GM21619 (cell line): ENCODE results near the gene KSR1.
"Not testable (repeated sequence)": the region's sequence is repeated elsewhere in the genome, so short reads cannot be mapped to it uniquely, and the experiment has no call there.

ENCODE experiments used
- ATAC-seq: cut with Tn5 transposase; IDR thresholded peaks from one replicate; pipeline ENCODE4 v1.9.1; 2021; ENCODE audit not compliant: unreplicated experiment

The KSR1 gene

DNA sequence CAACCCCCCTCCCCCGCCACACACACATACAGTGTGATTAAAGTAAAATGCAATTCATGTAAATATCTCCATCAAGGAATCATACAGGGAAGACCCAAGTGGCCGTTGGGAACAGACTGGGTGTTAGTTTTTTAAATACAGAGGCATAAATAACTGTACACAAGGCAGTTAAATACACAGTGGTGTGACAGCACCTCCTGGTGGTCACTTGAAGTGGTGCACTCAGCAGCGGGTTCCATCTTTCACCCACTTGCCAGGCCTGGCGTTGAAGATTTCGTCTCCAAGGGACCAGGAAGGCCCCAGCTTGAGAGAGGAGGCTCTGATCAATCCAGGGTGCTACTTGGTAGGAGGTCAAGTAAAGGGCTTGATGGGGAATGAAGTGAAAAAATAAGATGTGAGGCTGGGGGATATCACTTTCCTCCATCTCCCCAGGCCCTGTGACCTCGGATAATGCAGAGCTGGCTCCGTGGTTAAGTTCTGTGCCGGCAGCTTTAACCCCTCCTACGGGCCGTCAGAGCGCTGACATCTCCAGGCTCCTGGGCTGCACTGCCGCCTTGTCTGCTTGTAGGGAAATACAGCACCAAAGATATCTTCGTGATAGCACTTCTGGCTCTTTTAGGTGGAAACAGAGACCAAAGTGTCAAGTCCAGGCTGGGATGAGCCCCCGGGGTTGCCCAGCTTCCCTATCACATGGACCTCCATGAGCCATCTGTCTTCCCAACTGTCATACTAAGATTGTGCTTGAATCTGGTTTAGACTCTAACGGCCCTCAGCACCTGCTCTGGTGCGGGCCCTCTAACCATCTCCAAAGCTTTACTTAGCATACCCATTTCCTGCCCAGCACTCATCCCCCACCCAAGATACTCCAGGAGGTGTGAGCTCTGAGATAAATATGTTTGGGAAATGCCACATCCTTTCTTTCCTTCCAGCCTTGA lies 195.4 kb downstream of the KSR1 start:
- ATAC-seq: no peak

DNA sequence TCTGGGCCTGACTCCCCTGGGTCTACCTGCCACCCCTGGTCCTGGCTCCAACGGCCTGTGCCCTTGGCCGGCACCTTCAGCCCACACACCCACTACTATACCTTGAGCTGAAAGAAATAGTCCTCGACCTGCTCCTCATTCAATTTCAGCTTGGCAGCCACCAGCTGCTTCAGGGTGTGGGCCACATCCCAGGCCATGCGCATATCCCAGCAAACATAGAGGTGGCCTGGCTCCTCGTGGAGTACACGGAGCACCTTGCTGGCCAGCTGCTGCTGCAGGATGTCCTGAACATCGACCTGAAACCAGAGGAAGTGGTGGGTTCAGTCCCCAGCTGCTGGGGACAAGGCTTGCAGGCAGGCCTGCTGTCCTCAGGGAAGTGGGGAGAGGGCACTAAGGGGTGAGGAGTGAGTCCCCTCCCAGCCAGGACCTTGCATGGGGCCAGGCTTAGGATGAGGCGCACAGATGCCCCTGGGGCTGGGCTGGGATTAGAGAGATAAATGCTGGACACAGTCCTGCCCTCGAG lies 197.3 kb downstream of the KSR1 start:
- ATAC-seq: not testable (repeated sequence)

DNA sequence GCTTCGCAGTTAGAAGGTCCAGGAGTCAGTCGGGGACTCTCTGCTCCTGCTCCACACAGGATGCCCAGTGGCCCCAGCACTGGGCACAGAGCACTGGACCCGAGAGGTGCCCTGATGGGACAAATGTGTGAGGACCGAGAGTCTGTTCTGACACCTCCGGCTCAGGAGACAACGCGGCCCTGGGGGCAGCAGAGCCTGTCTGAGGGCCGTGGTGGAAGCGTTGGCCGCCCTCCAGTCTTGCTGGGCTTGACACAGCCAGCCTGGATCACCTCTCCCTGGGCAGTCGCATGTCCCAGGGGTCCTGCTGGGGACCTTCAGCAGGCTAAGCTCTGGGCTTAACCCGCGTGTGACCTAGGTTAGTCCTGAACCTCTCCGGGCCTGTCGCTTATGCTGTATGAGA lies 197.9 kb downstream of the KSR1 start:
- ATAC-seq: no peak

DNA sequence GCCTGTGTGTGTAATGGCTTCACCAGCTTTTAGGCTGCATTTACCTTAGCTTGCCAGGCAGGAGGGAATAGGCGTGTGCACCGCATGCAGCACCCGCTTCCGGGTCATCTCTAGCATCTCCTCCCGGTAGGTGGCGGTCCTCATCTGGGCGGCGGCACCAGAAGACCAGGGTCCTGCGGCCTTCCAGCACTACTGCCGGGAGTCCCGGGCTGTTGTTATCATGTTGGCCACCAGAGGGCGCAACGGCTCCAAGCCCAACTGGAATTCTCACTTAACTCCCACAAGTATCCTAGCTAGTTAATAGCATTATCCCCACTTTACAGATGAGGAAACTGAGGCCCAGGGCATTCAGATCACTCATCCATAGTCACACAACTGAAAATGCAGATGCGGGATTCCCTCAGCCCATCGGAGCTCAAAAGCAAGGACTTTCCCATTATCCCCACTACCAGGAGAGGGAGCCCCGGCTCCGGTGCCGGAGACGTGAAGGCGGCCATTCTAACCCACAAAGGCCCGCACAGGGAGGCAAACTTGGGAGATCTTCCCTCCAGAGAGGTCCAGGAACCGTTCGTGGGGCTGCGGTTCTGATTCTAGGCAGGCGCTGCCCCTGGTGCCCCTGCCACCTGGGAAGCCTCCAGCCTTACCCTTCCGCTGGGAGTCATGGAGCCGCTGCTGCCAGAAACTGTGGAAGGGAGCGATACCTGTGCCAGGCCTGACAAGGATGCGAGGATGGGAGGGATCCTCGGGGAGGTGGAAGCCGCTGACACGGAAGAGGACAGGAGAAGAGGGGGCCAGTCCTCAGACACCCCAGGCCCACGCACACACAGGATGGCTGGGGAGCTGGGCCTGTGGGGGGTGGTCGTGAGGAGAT lies 198.6 kb downstream of the KSR1 start:
- peak; percentile 73 for ATAC-seq

DNA sequence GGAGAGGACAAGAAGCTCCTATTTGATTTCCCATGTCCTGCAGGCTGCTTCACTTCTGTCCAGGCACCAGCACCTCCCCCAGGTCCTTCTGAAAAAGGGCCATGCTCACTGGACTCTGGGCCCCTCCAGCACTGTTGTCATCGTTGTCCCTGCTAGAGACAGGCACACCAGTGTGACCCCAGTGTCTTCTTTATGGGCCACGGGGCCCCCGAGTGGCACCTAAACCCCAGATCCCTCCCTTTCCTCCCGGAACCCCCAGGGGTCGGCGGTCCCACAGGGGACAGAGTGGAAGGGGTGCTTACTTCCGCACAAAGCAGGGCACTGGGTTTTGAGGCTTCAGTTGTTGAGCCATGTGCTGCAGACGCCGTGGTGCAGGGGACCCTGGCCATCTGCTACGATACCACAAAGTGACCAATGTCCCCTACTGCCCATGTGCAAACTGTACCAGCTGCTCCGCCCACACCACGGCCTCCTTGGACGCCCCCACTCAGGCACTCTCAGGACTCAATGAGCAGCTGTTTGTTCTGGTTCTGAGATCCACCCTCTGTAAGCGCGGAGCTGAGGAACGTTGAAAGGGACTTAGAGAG lies 199.4 kb downstream of the KSR1 start:
- ATAC-seq: not testable (repeated sequence)

DNA sequence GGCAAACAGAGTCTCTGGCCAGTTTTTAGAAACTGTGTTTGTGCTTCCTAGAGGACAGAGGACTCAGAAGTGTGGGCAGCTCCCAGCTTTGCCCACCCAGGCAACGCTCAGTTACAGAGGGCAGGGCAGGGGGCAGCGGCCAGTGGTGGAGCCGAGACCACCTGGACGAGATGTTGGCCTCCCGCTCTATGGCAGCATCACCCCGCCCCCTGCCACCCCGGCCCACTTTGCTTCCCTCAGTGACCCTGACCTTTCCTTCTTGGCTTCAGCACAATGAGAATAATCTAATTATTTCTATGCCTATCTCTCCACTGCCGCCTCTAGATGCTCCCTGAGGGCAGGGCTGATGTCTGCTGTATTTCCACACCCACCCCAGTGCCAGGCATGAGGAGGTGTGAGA lies 200.4 kb downstream of the KSR1 start:
- not testable (repeated sequence) for ATAC-seq

DNA sequence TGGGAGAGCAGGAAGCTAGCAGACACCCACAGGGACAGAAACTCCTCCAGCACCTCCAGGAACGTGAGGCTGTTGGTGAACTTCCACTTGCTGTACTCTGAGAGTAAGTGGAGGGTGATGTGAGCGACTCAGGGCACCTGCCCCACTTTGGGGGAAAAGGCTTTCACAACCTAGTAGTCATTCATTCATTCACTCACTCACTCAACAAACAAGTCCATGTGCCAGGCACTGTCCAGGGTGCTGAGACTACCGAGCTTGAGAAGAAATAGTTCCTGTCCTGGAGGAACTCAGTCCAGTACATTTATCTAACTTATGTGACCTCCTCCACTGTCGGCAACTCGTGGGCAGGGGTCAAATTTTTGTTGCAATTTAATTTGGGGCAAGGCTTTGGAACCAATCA lies 201.4 kb downstream of the KSR1 start:
- ATAC-seq: no peak

DNA sequence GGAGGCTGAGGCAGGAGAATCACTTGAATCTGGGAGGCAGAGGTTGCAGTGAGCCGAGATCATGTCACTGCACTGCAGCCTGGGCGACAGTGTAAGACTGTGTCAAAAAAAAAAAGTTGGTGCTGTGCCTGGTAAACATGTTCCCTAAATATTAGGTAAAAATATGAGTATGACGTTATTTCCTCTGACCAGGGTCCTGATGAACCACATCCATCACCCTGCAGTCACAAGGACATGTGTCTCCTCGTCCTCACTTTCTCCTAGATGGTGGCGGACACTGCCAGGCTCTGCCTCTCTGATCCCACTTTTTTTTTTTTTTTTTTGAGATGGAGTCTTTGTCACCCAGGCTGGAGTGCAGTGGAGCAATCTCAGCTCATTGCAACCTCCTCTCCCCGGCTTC lies 203.4 kb downstream of the KSR1 start:
- ATAC-seq: no peak

DNA sequence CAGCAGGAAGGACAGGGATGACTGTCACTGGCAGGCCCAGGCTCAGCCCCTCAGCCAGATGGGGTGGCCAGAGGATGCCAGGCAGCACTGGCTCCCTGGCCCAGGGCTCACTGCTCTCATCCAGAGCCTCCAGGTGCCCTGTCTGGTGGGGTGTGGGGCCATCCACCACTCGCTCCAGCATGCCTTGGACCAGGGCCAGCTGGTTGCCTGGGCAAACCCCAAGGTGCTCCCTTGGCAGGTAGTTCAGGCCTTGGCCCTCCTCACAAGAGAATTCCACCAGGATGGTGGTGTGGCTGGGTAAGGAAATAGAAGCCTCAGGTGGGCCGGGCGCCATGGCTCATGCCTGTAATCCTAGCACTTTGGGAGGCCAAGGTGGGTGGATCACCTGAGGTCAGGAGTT lies 204.2 kb downstream of the KSR1 start:
- no peak for ATAC-seq

DNA sequence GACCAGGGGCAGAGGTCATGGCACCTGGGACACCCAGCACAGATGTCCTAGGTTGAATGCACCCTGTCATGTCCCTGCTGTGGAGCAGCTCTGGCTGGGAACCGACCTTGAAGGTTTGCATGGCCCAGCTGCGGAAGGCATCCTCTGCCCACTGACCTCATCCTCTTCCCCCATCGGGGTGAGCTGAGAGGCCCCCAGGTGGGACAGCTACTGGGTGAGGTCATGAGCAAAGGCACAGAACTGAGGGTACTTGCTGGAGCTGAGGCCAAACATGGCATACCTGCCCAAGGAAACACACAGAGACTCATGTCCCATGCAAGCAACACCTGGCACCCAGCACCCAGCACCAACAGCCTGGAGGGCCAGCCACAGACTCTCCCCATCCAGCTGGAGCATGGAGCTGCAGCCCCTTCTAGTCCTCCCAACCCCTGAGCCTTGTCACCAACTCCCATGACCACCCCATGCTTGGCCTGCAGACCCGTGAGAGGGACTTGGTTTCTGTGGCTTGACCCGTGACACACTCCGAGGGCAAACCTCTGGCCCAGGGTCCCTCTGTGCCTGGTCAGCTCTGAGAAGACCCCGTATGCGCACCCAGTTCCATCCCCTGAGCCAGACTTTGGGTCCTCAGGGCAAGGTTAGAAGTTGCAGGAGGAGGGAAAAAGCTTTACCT lies 207.8 kb downstream of the KSR1 start:
- no peak for ATAC-seq

DNA sequence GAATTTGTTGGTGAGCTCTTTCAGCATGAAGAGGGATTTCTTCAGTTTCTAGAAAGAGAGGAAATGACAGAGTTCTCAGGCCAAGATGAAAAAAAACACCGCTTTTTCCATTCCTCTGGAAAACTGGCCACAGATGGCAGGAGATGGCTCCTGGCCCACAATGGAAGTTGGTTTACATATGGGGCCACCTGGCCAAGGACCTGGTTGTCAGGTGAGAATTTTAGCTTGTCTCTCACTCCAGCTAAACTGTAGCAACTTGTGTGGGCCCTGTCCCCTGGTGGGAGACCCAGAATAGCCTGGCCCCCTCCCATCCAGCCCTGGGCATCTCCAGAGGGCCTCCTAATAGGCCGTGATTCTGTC lies 208.3 kb downstream of the KSR1 start:
- ATAC-seq: no peak

DNA sequence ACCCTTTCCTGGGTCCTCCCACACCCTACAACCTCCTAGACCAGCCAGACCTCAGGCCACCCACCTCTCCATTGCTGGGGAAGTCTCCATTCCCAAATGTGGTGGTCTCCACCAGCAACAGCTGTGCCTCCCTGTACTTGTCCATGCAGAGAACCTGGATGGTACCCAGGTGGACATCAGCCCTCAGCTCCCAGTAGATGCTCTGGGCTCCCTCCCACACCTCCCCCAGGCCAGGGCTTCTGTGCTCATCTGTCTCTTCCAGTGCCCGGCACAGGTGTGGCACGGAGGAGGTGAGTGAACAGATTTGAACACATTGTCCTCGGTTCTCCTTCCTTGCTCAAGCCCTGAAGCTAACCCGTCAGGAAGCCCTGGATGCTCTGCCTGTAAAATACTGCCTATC lies 209.3 kb downstream of the KSR1 start:
- ATAC-seq: no peak

DNA sequence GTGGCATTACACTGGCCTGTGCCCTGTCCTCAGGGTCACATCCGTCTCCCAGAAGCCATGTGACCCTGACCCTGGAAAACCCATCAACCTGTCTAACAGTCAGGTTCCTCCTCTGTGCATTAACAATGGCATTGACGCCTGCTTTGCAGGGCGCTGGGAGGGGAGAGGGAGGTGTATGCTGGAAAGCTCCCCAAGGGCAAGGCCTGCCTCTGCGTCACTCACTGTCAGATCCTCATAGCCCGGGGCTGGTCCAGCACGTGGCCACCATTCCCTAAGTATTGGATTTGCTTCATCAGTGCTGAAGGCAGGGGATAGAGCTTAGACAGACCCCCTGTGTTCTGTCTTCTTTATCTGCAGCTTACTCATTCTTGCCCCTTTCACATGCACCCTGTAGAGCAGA lies 210.0 kb downstream of the KSR1 start:
- ATAC-seq: not testable (repeated sequence)

DNA sequence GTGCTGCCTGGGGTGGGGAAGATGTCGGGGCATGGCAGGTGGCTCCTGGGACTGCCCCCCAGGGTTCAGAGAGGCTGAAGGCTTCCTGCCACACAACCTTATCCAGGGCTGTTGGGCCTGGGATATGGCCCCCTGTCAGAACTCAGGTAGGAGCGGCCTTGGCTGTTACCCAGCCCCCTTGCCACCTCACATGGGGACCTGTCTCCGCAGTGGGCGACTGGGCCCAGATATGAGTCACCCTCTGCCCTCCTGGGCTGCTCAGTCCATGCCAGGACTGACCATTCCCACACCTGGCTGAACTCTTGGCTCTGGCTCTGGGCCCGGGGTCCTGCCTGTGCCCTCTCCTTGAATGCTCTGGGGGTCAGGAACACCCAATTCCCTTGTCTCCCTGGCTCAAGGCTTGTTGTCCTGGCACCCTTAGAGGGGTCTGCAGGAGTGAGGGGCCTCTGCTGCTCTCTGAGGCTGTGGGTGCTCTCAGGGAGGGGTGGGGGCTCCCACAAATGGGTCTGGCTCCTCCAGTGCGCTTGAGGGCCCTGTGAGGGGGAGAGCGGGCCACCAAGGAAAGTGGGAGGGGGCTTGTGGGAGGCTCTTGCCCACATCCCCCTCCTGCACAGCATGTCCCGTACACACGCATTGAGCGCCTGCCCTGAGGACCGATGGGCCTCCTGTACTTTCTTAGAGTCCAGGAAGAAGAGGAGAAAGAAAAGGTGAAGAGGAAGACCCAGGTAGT lies 210.7 kb downstream of the KSR1 start:
- no peak for ATAC-seq

DNA sequence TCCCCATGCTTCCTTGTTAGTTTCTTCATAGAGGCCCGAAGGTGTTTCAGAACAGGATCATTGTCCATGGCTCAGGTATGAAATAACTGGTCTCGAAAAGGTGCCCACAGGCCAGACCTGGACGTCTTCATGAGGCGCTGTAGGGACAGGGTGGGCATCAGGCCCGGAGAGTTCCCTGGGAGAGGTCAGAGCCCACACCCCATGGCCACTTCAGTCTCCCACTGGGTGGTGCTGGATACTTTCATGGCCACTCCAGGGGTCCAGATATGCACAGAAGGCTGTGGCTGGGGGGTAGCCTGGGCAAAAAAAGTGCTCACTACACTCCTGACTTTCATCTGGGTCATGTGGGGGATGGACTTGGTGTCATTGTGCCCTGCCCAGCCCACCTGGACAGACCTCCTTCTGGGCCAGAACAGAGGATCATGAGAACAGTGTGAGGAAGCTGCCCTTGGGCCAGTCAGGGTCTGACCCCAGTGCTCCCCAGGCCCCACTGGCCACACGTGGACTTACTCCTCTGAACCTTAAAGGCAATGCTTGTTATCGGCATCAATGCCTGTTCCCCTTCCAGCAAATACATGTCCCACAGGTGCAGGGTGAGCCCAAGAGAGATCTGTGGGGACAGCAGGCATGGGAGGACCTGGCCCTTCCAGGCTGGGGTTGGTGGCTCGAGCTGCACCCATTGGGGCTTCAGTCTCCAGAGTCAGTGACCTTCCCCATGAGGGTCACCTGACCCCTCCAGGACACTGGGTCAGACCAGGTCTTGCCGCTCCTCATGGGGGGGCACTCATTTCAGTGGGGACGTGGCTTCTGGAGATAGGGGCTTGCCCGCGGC lies 211.6 kb downstream of the KSR1 start:
- no peak for ATAC-seq

DNA sequence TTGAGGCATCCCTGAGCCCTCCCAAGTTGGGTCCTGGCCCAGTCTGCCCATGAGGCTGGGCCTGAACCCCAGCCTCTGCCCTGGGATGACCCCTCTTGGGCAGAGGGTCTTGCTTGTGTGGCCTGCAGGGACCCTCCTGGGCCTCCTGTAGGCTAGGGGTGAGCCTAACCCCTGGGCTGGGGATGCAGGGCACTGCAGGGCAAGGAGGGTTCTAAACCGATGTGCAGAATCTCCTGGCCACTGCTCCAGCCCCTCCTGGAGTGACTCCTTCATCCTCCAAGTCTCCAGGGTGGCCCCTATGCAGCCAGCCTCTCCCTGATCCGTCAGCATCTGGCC lies 212.2 kb downstream of the KSR1 start:
- no peak for ATAC-seq

DNA sequence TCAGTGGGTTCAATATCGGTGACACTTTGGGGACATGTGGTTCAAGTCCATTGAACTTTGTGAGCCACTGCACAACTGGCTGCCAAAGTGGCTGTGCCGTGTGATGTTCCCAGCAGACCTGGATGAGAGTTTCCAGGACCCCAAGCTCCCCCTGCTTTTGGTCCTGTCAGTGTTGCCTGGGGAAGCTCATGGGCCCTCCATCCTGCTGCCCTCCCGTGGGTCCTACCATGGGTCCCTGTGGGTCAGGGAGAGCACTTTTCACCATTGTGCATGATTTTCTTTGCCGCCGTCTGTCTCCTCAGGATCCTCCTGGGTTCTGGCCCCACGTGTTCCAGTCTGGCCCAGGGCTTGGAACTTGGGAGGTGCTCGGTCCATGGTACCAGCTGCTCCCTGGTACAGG lies 212.9 kb downstream of the KSR1 start:
- ATAC-seq: no peak

DNA sequence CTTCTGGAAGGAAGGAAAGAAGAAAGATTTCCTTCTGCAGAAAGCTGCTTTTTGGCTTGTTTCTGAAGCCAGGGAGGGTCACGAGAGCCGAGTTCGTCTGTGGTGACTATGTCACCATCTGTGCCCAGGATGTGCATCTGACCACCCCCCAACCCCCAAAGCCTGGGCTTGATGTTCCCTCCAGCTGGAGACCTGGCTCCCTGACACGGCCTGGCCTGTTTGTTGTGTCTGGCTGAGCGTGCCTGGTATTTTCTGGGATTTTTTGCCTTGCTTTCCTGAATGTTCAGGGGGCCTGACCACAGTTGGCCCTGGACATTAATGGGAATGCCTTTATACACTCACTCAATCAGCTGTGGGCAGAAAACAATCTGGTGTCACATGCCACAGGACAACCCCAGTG lies 213.6 kb downstream of the KSR1 start:
- ATAC-seq: no peak

DNA sequence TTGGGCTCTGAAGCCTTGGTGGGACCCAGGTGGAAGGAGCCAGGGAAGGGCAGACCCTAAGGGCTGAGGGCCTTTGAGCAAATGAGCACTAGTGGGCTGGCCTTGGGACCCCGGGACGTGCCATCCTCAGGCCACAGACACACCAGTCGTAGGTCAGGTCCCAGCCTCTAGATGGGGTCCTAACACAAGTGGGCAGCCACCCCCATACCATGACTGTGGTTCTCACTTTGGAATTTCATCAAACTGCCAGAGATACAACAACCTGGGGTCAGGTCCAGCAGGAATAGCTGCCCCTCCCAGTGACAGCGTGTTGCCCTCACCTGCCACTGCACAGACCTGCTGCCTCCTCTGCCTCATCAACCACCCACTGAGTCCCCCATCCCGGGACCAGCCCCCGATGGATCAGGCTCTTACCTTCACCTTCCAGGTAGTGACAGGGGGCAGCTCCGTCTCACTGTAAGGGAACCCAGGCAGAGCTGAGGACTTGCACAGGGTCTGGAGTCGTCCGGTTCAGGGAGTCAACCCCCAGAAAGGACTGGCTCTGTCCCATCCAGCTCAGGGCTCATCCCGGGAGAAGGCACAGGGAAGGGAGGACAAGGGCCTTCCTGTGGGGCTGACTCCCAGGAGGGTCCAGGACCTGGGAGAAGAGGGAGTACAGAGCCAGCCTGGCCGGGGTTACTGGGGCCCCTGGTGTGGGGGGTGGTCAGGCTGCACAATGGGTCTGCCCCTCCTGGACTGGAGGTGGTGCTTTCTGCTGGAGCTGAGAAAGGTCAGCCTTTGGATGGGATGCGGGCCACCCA lies 214.7 kb downstream of the KSR1 start:
- no peak for ATAC-seq
